Transverse colon (tissue), 4 donors: ENCODE data around the gene TGFB1I1. TPM values are rescaled to one million over a fixed set of nuclear protein-coding genes. Genes with fewer than 3 reads are reported as not detected.
A peak's percentile ranks its signal among the peaks of the same experiment; 100 is the strongest.

Experiments used
- DNase-seq: peaks from one replicate; pipeline ENCODE4 v3.0.0-alpha.2; 2019
- H3K27ac ChIP-seq, 4 donors: fragments of 200-600 bp; sonication (generic); 2 replicates each; pipeline ENCODE4 v1.5.1; 2016 to 2018; ENCODE audit warnings: inconsistent platforms in 4 of 4
- H3K27me3 ChIP-seq: fragments of 200-600 bp; sonication (generic); 2 replicates; pipeline ENCODE4 v1.5.1; 2017; ENCODE audit warnings: inconsistent platforms
- H3K36me3 ChIP-seq, 4 donors: fragments of 200-600 bp; sonication (generic); 2 replicates each; pipeline ENCODE4 v1.5.1; 2017 to 2019; ENCODE audit warnings: inconsistent platforms in 4 of 4
- H3K4me1 ChIP-seq, 4 donors: fragments of 200-600 bp; sonication (generic); 2 replicates each; pipeline ENCODE4 v1.5.1; 2017 to 2020; ENCODE audit warnings: inconsistent platforms in 4 of 4
- H3K4me3 ChIP-seq, 4 donors: fragments of 200-600 bp; sonication (generic); 1 replicate in 1 of 4; 2 replicates in 3 of 4; pipeline versions ENCODE4 v1.5.1 to v1.6.1; 2017 to 2019; ENCODE audit warnings: inconsistent platforms in 4 of 4
- H3K9me3 ChIP-seq, 2 donors: fragments of 200-600 bp; sonication (generic); 2 replicates each; pipeline ENCODE4 v1.5.1; 2017 to 2019; ENCODE audit warnings: inconsistent platforms in 2 of 2
- EP300 ChIP-seq: sonication (generic); formaldehyde crosslinking; IDR thresholded peaks from one replicate; pipeline ENCODE4 v1.6.1; 2017; ENCODE audit warnings: antibody characterized with exemption, low read depth
- POLR2A ChIP-seq: fragments of 450-650 bp; IDR thresholded peaks from one replicate; pipeline ENCODE4 v1.6.1; 2016; ENCODE audit warnings: antibody characterized with exemption, mild to moderate bottlenecking, moderate library complexity
- POLR2AphosphoS5 ChIP-seq, 3 donors: sonication (generic); formaldehyde crosslinking; IDR thresholded peaks; one replicate each; pipeline ENCODE4 v1.6.1; 2016; ENCODE audit warnings: antibody characterized with exemption in 3 of 3
- WGBS, 2 donors: methylation state at CpG; one replicate each; pipeline ENCODE4 v1.1.5; 2018; ENCODE audit warnings: low coverage in 1 of 2; 5-methylcytosine and 5-hydroxymethylcytosine counted together
- in situ Hi-C, 4 donors: fragments of 200-750 bp; cut with MboI; loops; one replicate each; pipeline versions ENCODE4 v1.15.0 to v1.15.1; 2017; ENCODE audit warnings: low sequenced_read_pairs in 3 of 4, low pct_ligation_motif_present in 1 of 4, low pct_unique_long_range_greater_than_20kb in 1 of 4
- intact Hi-C: fragments of 100-400 bp; cut with DNase I; formaldehyde crosslinking; loops from one replicate; pipeline ENCODE4 v1.15.1; 2023; ENCODE audit warnings: low total_unique reads
- total RNA-seq, 4 donors: library from RNA; depleted of rRNA; stranded (reverse); fragments of >200 nt; gene quantifications; one replicate each; pipeline ENCODE4 v1.1.0, GENCODE V29; 2016
- TF ChIP-seq, protein P1 (sequence below), 5 experiments: fragments of 200-600 bp in 3 of 5; fragments of 450-650 bp in 2 of 5; sonication (generic) in 3 of 5; IDR thresholded peaks; 1 replicate in 2 of 5; 2 replicates in 3 of 5; pipeline ENCODE4 v1.5.1; 2016 to 2017; ENCODE audit warnings: antibody characterized with exemption in 5 of 5, inconsistent platforms in 3 of 5, mild to moderate bottlenecking in 2 of 5, moderate library complexity in 1 of 5

The TGFB1I1 gene
- total RNA-seq, 4 donors from 2014 or later, result 43.0 to 102 (median 61.4) TPM

DNA sequence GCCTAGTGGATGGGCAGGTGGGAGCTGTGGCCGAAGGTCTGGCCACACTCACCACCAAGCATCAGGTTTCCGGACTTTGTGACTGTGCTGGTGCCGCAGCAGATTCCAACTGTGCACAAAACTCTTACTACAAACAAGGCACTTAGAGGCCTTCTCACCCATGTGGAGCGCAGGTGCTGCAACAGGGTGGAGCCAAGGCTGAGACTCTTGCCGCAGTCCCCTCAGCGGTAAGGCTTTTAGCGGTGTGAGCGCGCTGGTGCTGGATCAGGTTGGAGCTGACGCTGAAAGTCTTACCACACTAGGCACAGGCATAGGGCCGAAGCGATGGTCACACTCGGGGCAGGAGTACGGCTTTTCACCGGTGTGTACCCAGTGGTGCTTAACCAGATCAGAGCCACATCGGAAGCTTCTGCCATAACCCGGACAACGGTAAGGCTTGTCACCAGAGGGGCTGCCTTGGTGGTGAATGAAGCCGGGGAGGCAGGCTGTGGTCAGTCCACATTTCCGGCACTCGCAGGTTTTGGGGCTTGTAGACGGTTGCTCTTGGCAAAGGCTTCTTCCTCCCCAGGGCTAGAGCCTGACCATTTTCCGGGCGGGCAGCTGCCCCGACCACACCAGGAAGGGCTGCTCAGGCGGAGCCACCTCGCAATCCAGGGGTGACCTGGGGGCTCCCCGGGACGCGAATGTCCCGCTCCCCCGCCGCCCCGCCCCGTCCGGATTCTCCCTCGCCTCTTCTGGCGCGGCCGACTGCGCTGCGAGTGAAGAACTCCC, 13.7 kb upstream of the TGFB1I1 start:
- Histone ChIP-seq H3K36me3 (no peaks in the 10 kb centered on the region), H3K4me3 (peak overlapping the region; percentile 73 to 97 (median 78)), H3K9me3 (no peaks in the 10 kb centered on the region), H3K27me3 (no peaks in the 10 kb centered on the region), H3K27ac (peak overlapping the region; percentile 97 to 99 (median 98)), H3K4me1 (peaks cover 31 to 58% (median 52%) of the 10 kb centered on the region in 4 donors)
- WGBS, 2 donors, result 3% methylated on average over 19 of the region's 42 CpGs; no CpG with 5 or more reads in 1 of the 2 donors
- DNase-seq, result peak; percentile 72
- TF ChIP-seq POLR2AphosphoS5 (IDR thresholded peaks at IDR 0.05) (peak in 2 of 3 donors; percentile 45 to 67), EP300 (no peak), POLR2A (peak; percentile 8)
- TF ChIP-seq, protein P1, sequence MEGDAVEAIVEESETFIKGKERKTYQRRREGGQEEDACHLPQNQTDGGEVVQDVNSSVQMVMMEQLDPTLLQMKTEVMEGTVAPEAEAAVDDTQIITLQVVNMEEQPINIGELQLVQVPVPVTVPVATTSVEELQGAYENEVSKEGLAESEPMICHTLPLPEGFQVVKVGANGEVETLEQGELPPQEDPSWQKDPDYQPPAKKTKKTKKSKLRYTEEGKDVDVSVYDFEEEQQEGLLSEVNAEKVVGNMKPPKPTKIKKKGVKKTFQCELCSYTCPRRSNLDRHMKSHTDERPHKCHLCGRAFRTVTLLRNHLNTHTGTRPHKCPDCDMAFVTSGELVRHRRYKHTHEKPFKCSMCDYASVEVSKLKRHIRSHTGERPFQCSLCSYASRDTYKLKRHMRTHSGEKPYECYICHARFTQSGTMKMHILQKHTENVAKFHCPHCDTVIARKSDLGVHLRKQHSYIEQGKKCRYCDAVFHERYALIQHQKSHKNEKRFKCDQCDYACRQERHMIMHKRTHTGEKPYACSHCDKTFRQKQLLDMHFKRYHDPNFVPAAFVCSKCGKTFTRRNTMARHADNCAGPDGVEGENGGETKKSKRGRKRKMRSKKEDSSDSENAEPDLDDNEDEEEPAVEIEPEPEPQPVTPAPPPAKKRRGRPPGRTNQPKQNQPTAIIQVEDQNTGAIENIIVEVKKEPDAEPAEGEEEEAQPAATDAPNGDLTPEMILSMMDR (IDR thresholded peaks at IDR 0.05), result peak in 4 of 5 experiments; percentile 10 to 46 (median 30)
- intact Hi-C loops (no loop called here), in situ Hi-C loops (loop anchor here in 2 of 4 donors (25.0 kb wide), 2 partner anchors 429 to 471 kb away; partner anchors contain the start of gene HSD3B7 (in 1 of the 2))

DNA sequence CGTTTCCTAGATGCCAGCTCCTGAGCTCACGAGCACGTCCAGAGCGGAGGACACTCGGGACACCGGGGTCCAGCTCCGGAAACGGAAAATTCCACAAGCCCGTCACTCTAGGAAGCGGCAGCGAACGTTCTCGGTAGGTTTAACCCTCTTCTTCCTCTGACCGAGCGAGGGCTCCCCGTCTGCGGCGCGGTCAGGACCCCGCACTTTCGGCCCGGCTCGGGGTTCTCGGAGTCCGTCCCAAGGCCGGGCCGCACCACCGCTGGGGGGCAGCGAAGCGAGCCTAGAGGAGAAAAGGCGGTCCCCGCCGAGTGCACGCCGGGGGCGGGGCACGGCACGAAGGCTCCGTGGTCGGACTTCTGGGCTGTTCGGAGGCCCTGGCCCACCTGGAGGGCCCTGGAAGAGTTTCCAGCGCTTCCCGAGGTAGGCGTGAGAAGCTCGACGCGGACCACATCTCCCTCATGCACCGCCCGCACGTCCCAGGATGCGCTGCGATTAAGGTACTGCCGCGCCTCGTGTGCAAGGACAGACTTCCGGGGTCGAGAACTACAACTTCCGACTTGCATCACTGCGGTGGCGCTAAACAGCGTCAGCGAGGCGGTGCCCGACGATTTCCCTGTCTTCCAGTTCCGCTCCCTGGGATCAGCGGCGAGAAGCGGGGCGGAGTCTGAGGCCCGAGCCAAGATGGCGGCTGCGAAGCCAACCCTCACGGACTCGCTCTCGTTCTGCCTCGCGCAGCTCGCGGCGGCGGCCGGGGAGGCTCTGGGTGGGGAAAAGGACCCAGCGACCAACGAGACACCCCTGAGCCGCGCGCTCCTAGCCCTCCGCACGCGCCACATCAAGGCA, 12.9 kb upstream of the TGFB1I1 start, which contains the start of gene ARMC5:
Gene ARMC5, plus strand, starts transcription at position 658 of the 843 bp plus-strand sequence. Its CDS starts 24 bp downstream, at position 682.
- peak within 1 kb of the TSS; percentile 73 to 97 (median 78) for H3K4me3 ChIP-seq
- no peaks in the 10 kb centered on the region for H3K36me3 ChIP-seq
- peak within 1 kb of the TSS; percentile 97 to 99 (median 98) for H3K27ac ChIP-seq
- H3K4me1 ChIP-seq, result peaks cover 25 to 50% (median 44%) of the 10 kb centered on the region in 4 donors
- TF ChIP-seq, protein P1 (IDR thresholded peaks at IDR 0.05), result peak; percentile 45 to 80 (median 60)
- peak; percentile 65 for TF ChIP-seq POLR2A
- TF ChIP-seq POLR2AphosphoS5 (IDR thresholded peaks at IDR 0.05), result peak; percentile 68 to 93 (median 72)
- TF ChIP-seq EP300, result no peak
- peak; percentile 98 for DNase-seq
- H3K27me3 ChIP-seq, result no peaks in the 10 kb centered on the region
- intact Hi-C loops, result no loop called here
- 1% methylated on average over 75 of the region's 91 CpGs; no CpG with 5 or more reads in 1 of the 2 donors for WGBS, 2 donors
- H3K9me3 ChIP-seq, result no peaks in the 10 kb centered on the region
- in situ Hi-C loops, result loop anchor here in 2 of 4 donors (25.0 kb wide), 2 partner anchors 428 to 472 kb away; partner anchors contain the start of gene HSD3B7 (in 1 of the 2)

DNA sequence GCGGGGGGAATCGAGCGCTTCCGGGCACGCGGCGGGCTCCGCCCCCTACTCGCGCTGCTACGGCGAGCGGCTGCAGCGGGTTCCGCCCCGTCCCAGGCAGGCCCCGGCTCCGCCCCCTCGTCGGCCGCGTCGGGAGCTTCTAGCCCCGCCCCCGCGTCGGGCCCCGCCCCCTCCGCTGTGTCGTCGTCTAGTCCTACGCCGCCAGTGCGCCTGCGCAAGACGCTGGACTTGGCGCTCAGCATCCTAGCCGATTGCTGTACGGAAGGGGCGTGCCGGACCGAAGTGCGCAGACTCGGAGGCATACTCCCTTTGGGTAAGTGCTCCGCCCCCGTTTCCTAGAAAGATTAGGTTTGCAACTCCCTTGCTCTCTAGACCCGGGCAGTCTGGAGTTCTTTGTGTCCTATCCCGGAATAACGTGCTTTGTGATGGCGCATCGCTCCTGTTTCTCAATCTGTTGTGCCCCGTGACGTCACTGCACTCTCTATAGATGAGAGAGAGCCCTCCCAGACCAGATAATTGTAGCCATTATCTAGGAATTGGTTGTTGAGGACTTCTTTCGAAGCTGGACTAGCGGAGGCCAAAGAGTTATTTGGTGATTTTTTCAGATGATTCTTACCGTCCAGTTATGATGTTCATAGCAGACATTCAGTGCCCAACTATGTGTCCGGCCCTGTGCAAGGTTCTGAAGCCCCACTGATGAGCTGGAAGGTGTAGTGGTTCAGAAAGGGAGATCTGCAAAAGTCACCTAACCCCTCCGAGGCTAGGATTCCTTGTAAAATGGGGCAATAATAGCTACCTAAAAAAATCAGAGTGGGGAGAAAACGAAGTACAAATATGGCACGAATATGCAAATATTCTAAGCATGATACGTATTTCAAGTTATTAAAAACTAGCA, 12.0 kb upstream of the TGFB1I1 start:
- WGBS, 2 donors, result 2 to 7% methylated on average over 7 to 45 of the region's 61 CpGs
- intact Hi-C loops, result no loop called here
- Histone ChIP-seq H3K4me3 (peak overlapping the region; percentile 73 to 97 (median 78)), H3K27me3 (no peaks in the 10 kb centered on the region), H3K36me3 (peaks cover 0 to 4% (median 2%) of the 10 kb centered on the region in 4 donors), H3K9me3 (no peaks in the 10 kb centered on the region), H3K4me1 (peaks cover 25 to 42% (median 39%) of the 10 kb centered on the region in 4 donors), H3K27ac (peak overlapping the region; percentile 97 to 99 (median 98))
- TF ChIP-seq POLR2A (no peak), EP300 (no peak), POLR2AphosphoS5 (IDR thresholded peaks at IDR 0.05) (peak; percentile 10 to 89 (median 58))
- TF ChIP-seq, protein P1 (IDR thresholded peaks at IDR 0.05), result no peak
- DNase-seq, result peak; percentile 100
- in situ Hi-C loops, result loop anchor here in 2 of 4 donors (25.0 kb wide), 2 partner anchors 427 to 473 kb away; partner anchors contain the start of gene HSD3B7 (in 1 of the 2)
